T-cell (primary cell): ENCODE results near the gene TTC31. TPM values are rescaled to one million over a fixed set of nuclear protein-coding genes. Genes with fewer than 3 reads are reported as not detected.
A peak's percentile ranks its signal among the peaks of the same experiment; 100 is the strongest.

Experiments
- ATAC-seq, 4 experiments: fragments of 200-7000 bp in 3 of 4; fragments of 150-1000 bp in 1 of 4; cut with Tn5 transposase; replicated peaks in 1 of 4; 1 replicate in 3 of 4; 2 replicates in 1 of 4; pipeline ENCODE4 v1.10.0; 2021; ENCODE audit warnings: moderate library complexity in 3 of 4, mild to moderate bottlenecking in 2 of 4, moderate number of reproducible peaks in 1 of 4
- CTCF ChIA-PET, 2 donors: fragments of 300-600 bp; sonication (Branson Sonifier 250); formaldehyde crosslinking; loops; one replicate each; lab custom pipeline; 2022; ENCODE audit warnings: antibody characterized with exemption in 2 of 2; lab: Charles Lee
- POLR2A ChIA-PET, 2 donors: fragments of 300-600 bp; sonication (Branson Sonifier 250); formaldehyde crosslinking; loops; one replicate each; lab custom pipeline; 2022; ENCODE audit warnings: antibody characterized with exemption in 2 of 2; lab: Charles Lee
- DNase-seq, 35 experiments: peaks; one replicate each; pipeline versions ENCODE4 v3.0.0 to v3.0.0-alpha.2; 2013 to 2023
- H3K27ac ChIP-seq: one replicate; pipeline ENCODE4 v1.5.1; 2013; ENCODE audit warnings: low read length
- H3K27me3 ChIP-seq, 2 experiments: replicated peaks in 1 of 2; 1 replicate in 1 of 2; 2 replicates in 1 of 2; pipeline versions ENCODE4 v1.6.1 to v1.7.0; 2013; ENCODE audit warnings: low read length in 1 of 2, mixed read lengths in 1 of 2; ENCODE audit not compliant: control insufficient read depth in 2 of 2, insufficient read depth in 2 of 2; ENCODE audit errors: extremely low read depth in 1 of 2
- H3K36me3 ChIP-seq, 2 donors: 1 replicate in 1 of 2; 2 replicates in 1 of 2; pipeline versions ENCODE4 v1.6.1 to v1.7.0; 2013; ENCODE audit warnings: low read length in 1 of 2; ENCODE audit not compliant: control insufficient read depth in 2 of 2, insufficient read depth in 1 of 2; ENCODE audit errors: extremely low read depth in 1 of 2
- H3K4me1 ChIP-seq, 2 experiments: 1 replicate in 1 of 2; 2 replicates in 1 of 2; pipeline versions ENCODE4 v1.6.1 to v1.7.0; 2013; ENCODE audit warnings: low read length in 2 of 2, mixed read lengths in 1 of 2; ENCODE audit not compliant: insufficient read depth in 2 of 2, control insufficient read depth in 1 of 2; ENCODE audit errors: extremely low read depth in 1 of 2
- H3K4me3 ChIP-seq, 2 donors: 1 replicate in 1 of 2; 2 replicates in 1 of 2; pipeline versions ENCODE4 v1.5.1 to v1.7.0; 2013; ENCODE audit warnings: mild to moderate bottlenecking in 2 of 2, low read length in 1 of 2, moderate library complexity in 1 of 2; ENCODE audit not compliant: control insufficient read depth in 1 of 2; ENCODE audit errors: extremely low read depth in 1 of 2
- H3K9me3 ChIP-seq: 2 replicates; pipeline ENCODE4 v1.7.0; 2013
- H3K27ac Mint-ChIP-seq, 2 donors: one replicate each; pipeline ENCODE4 v1.8.0; 2020 to 2021; ENCODE audit warnings: mild to moderate bottlenecking in 2 of 2, mixed read lengths in 2 of 2
- H3K27me3 Mint-ChIP-seq, 2 donors: one replicate each; pipeline ENCODE4 v1.8.0; 2021 to 2022; ENCODE audit warnings: mixed read lengths in 2 of 2
- H3K36me3 Mint-ChIP-seq: one replicate; pipeline ENCODE4 v1.8.0; 2021; ENCODE audit warnings: mixed read lengths
- H3K4me1 Mint-ChIP-seq, 3 donors: one replicate each; pipeline ENCODE4 v1.8.0; 2020 to 2022; ENCODE audit warnings: mixed read lengths in 3 of 3, mild to moderate bottlenecking in 1 of 3
- H3K4me3 Mint-ChIP-seq, 3 donors: one replicate each; pipeline ENCODE4 v1.8.0; 2020 to 2022; ENCODE audit warnings: mild to moderate bottlenecking in 3 of 3, mixed read lengths in 3 of 3, moderate library complexity in 3 of 3
- H3K9me3 Mint-ChIP-seq, 3 donors: one replicate each; pipeline ENCODE4 v1.8.0; 2020 to 2022; ENCODE audit warnings: mixed read lengths in 3 of 3
- WGBS: methylation state at CpG from one replicate; pipeline ENCODE4 v1.1.5; 2013; ENCODE audit warnings: missing lambda C conversion rate; ENCODE audit not compliant: insufficient coverage; 5-methylcytosine and 5-hydroxymethylcytosine counted together
- total RNA-seq, 35 experiments: library from RNA in 6 of 35; stranded (reverse) in 6 of 35; fragments of 120-200 nt in 1 of 35; gene quantifications; one replicate each; pipeline versions ENCODE4 v1.2.1 to v1.2.4 and lab custom pipeline; 2013 to 2026

Gene TTC31
- total RNA-seq, 5 donors from 2014 or later (not counting 1 experiment from before 2014, with no cell fraction given), result 33.1 to 45.8 (median 44.6) TPM

DNA sequence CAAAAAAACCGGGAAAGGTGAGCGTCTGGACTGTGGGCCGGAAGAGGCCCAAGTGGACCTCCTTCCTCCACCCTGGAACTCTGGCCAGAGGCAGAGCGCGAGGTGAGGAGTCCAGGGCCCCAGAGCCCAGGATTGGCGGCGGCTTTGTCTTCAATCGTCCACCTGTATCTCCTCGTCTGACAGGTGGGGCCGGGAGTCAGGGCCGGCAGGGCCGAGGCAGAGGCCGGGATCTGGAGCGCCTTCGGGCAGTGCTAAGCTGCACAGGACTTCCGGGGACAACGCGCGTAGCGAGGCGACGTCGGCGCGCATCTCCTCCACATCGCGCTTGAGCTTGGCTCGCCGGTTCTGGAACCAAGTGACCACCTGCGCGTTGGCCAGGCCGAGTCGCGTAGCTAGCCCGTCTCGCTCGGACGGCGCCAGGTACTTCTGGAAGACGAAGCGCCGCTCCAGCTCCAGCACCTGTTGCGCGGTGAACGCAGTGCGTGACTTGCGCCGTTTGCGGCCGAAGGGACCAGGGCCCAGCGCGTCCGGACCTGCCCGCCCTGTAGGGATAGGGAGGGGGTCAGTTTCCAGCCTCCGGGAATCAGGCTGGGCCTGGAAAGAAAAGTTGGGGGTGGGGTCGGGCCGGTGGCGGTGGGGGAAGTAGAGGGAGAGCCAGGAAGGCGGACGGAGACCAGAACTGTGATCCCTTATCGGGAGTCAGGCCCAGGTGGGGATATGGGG lies 15.1 kb downstream of the TTC31 start:
- Histone ChIP-seq H3K4me1 (peaks cover 6 to 40% of the 10 kb centered on the region in 2 experiments), H3K27me3 (peaks cover 16 to 56% of the 10 kb centered on the region in 2 experiments), H3K4me3 (peak overlapping the region; percentile 48 to 64), H3K36me3 (peaks cover 2 to 12% of the 10 kb centered on the region in 2 donors), H3K9me3 (no peaks in the 10 kb centered on the region), H3K27ac (no peak overlapping the region)
- ATAC-seq (peak in 3 of 4 experiments; percentile 38 to 62 (median 43)), DNase-seq (peak in 1 of 35 experiments; percentile 54)
- Mint-ChIP-seq H3K36me3 (peaks cover 12% of the 10 kb centered on the region), H3K9me3 (no peaks in the 10 kb centered on the region), H3K4me3 (peak overlapping the region; percentile 76 to 82 (median 81)), H3K27me3 (peaks cover 39 to 49% of the 10 kb centered on the region in 2 donors), H3K27ac (peak overlapping the region in 1 of 2 donors; percentile 52), H3K4me1 (peaks cover 25 to 38% (median 32%) of the 10 kb centered on the region in 3 donors)
- ChIA-PET POLR2A (no interaction called here), CTCF (interaction anchor here in 1 of 2 donors (0.6 kb wide), 1 partner anchor 518 kb away, joined by 3 read pairs; no protein-coding TSS in a partner anchor)
- WGBS, result 7% methylated on average over 59 of the region's 61 CpGs

DNA sequence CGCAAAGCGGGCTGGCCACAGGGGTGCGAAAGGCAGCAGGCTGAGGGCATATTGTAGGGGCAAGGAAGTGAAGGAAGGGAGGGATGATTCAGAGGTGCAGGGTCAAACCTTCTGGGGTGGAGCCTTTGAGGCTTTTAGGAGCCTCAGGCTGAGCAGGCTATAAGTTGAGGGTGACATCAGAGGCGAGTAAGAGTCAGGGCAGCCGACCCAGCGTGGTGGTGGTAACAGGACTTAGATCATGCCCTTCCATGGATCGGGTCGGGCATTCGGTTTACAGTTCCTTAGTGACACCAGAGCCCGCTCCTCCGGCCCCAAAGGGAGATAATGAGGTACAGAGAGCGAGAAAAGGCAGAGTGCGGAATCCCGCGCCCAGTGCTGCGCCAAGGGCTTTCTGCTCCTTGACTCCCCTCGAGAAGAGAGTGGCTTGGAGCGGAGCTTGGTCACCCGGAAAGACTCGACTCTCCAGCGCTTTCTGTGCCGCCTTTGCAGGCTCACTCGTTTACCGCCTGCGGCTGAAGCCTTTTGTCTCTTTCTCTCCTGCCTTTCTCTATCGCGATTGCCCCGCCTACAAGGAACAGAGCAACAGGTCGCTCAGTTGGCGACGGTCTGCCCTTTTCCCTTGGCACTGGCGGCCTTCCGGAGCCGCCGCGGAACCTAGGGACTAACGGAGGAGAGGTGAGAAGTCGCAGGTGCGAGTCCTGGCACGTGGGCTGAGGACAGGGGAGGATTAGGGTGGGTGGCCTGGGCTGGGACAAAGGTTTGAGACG lies 15.8 kb downstream of the TTC31 start:
- peak overlapping the region in 1 of 2 donors; percentile 52 for H3K27ac Mint-ChIP-seq
- Histone ChIP-seq H3K4me3 (peak overlapping the region; percentile 48 to 61), H3K27me3 (peaks cover 17 to 64% of the 10 kb centered on the region in 2 experiments), H3K27ac (no peak overlapping the region), H3K4me1 (peaks cover 6 to 48% of the 10 kb centered on the region in 2 experiments), H3K9me3 (no peaks in the 10 kb centered on the region), H3K36me3 (peaks cover 0 to 4% of the 10 kb centered on the region in 2 donors)
- WGBS, result 2% methylated on average over 39 of the region's 41 CpGs
- ChIA-PET POLR2A (interaction anchor here in 1 of 2 donors (0.6 kb wide), 1 partner anchor 25 kb away, joined by 3 read pairs; no protein-coding TSS in a partner anchor), CTCF (interaction anchor here in 1 of 2 donors (0.6 kb wide), 1 partner anchor 519 kb away, joined by 3 read pairs; no protein-coding TSS in a partner anchor)
- H3K4me3 Mint-ChIP-seq, result peak overlapping the region; percentile 76 to 82 (median 81)
- peaks cover 7% of the 10 kb centered on the region for H3K36me3 Mint-ChIP-seq
- H3K27me3 Mint-ChIP-seq, result peaks cover 39 to 56% of the 10 kb centered on the region in 2 donors
- ATAC-seq (peak; percentile 23 to 41 (median 30)), DNase-seq (peak in 2 of 35 experiments; percentile 15 to 27)
- peaks cover 25 to 44% (median 40%) of the 10 kb centered on the region in 3 donors for H3K4me1 Mint-ChIP-seq
- H3K9me3 Mint-ChIP-seq, result no peaks in the 10 kb centered on the region

DNA sequence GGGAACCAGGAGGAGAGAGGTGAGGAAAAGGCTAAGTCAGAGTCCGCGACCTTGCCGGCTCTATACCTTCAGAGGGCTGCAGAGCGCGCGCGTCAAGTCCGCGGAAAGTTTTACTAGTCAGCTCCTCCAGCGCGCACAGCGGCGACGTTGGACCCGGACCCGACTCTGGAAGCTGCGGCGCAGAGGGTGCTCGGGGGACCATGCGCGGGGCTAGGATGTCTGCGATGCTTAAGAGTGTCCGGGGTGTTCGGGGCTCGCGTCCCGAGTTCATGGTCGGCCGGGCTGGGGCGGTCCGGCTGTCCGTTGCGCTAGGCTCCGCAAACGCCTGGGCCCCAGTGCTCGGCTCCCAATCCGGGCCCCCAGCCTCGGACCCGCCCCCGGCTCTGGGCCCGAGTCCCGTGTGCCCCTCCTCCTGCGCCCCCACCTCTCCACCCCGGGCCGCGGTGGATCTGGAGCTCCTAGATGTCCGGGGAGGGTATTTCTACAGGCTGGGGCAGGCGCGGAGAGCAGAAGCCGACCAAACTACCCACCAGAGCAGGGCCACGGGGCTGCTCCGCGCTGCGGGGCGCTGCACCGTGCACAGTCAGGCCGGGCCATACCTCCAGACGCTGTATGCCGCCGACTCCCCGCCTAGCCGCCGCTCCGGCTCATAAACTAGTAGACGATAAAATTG lies 16.5 kb downstream of the TTC31 start, which contains the start of gene LBX2:
TSS of gene LBX2 (minus strand) at position 337 of the 673 bp plus-strand sequence. CDS start at position 271, 66 bp downstream.
- CTCF ChIA-PET, result interaction anchor here (1.0 to 1.4 kb wide), 2 partner anchors 88 to 671 kb away, joined by 3 read pairs; no protein-coding TSS in a partner anchor

DNA sequence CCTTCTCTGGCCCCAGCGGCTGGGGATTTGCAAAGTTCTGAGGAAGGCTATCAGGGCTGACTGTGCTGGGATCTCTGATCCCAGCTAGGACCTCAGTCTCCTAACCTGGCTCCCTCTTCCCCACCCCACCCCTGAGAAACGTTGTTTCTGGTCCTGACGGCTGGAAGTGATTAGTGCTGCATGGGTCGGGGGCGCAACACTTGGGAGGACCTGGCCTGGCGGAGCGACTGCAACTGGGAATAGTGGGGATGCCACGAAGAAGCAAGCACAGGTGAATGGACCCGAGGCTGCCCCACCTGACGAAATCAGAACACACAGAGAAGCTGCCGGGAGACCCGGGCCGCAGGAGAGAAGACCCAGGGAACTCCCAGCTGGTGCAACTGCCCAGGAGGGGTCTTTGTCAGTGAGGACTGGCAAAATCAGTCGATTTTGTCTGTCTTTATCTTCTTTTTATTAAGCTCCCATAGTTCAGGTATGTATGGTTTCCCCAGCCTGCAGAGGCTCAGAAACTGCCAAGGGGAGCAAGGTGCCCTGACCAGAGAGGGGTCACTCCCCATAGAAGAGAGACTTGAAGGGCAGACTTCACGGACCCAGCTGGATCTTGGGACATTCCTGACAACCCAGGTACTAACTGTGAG lies 17.2 kb downstream of the TTC31 start:
- H3K27me3 Mint-ChIP-seq, result peaks cover 51 to 70% of the 10 kb centered on the region in 2 donors
- peaks cover under 1 to 5% of the 10 kb centered on the region in 2 donors for H3K36me3 ChIP-seq
- ChIA-PET POLR2A (no interaction called here), CTCF (interaction anchor here (1.0 to 1.4 kb wide), 2 partner anchors 87 to 672 kb away, joined by 3 read pairs; no protein-coding TSS in a partner anchor)
- peaks cover 12% of the 10 kb centered on the region for H3K36me3 Mint-ChIP-seq
- H3K9me3 ChIP-seq, result no peaks in the 10 kb centered on the region
- peaks cover 6 to 54% of the 10 kb centered on the region in 2 experiments for H3K4me1 ChIP-seq
- no peak overlapping the region for H3K27ac Mint-ChIP-seq
- peaks cover 23 to 76% of the 10 kb centered on the region in 2 experiments for H3K27me3 ChIP-seq
- no peak overlapping the region for H3K27ac ChIP-seq
- H3K4me1 Mint-ChIP-seq, result peaks cover 37 to 58% (median 51%) of the 10 kb centered on the region in 3 donors
- H3K9me3 Mint-ChIP-seq, result no peaks in the 10 kb centered on the region
- DNase-seq, result no peak
- peak overlapping the region in 2 of 3 donors; percentile 13 to 82 for H3K4me3 Mint-ChIP-seq
- ATAC-seq, result no peak
- 63% methylated on average over 10 of the region's 15 CpGs for WGBS
- H3K4me3 ChIP-seq, result no peak overlapping the region

More for the DNA sequence above, 16.5 kb downstream of the TTC31 start, which contains the start of gene LBX2:
- Mint-ChIP-seq H3K27ac (peak within 1 kb of the TSS in 1 of 2 donors; percentile 52), H3K36me3 (peaks cover 5% of the 10 kb centered on the region), H3K4me1 (peaks cover 31 to 51% (median 46%) of the 10 kb centered on the region in 3 donors), H3K9me3 (no peaks in the 10 kb centered on the region), H3K4me3 (peak within 1 kb of the TSS; percentile 76 to 82 (median 81)), H3K27me3 (peaks cover 44 to 63% of the 10 kb centered on the region in 2 donors)
- Histone ChIP-seq H3K27ac (no peak within 1 kb of the TSS), H3K27me3 (peaks cover 23 to 71% of the 10 kb centered on the region in 2 experiments), H3K9me3 (no peaks in the 10 kb centered on the region), H3K4me3 (peak within 1 kb of the TSS; percentile 48 to 61), H3K4me1 (peaks cover 6 to 54% of the 10 kb centered on the region in 2 experiments), H3K36me3 (no peaks in the 10 kb centered on the region)
- DNase-seq (peak in 2 of 35 experiments; percentile 22 to 38), ATAC-seq (peak in 2 of 4 experiments; percentile 22 to 40)
- 12% methylated on average over 56 of the region's 65 CpGs for WGBS
- POLR2A ChIA-PET, result interaction anchor here in 1 of 2 donors (0.6 kb wide), 1 partner anchor 25 kb away, joined by 3 read pairs; no protein-coding TSS in a partner anchor

DNA sequence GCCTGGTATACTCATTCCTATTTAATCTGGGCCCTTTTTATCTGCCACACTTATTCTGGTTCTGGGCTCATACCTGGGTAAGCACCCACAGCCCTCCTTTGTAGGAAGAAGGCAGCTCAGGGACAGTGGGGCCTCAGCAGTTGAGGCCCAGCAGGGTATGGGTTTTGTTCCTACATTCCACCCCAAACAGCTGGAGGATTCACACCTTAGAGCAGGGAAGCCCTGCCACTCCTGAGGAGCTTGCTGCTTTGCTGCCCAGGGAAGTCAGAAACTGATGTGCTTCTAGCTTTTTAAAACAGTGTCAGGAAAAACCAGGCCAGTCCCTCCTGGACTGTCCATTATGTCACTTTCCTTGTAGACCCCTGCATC lies 17.7 kb downstream of the TTC31 start:
- DNase-seq (no peak), ATAC-seq (no peak)
- no peaks in the 10 kb centered on the region for H3K9me3 ChIP-seq
- peaks cover 5 to 10% of the 10 kb centered on the region in 2 donors for H3K36me3 ChIP-seq
- peaks cover 23 to 81% of the 10 kb centered on the region in 2 experiments for H3K27me3 ChIP-seq
- no peaks in the 10 kb centered on the region for H3K9me3 Mint-ChIP-seq
- H3K4me3 ChIP-seq, result no peak overlapping the region
- H3K4me3 Mint-ChIP-seq, result peak overlapping the region in 1 of 3 donors; percentile 82
- peaks cover 7 to 57% of the 10 kb centered on the region in 2 experiments for H3K4me1 ChIP-seq
- ChIA-PET POLR2A (no interaction called here), CTCF (interaction anchor here (1.0 to 1.4 kb wide), 2 partner anchors 87 to 672 kb away, joined by 3 read pairs; no protein-coding TSS in a partner anchor)
- H3K27me3 Mint-ChIP-seq, result peaks cover 53 to 75% of the 10 kb centered on the region in 2 donors
- H3K4me1 Mint-ChIP-seq, result peaks cover 41 to 63% (median 53%) of the 10 kb centered on the region in 3 donors
- no peak overlapping the region for H3K27ac Mint-ChIP-seq
- no peak overlapping the region for H3K27ac ChIP-seq
- peaks cover 17% of the 10 kb centered on the region for H3K36me3 Mint-ChIP-seq
